DMS153 treated with DMSO at 0.1 percent for 48 hours (cell line): Measurements from ENCODE around the gene CLDN6.

ENCODE experiments used
- DNase-seq: peaks from one replicate; lab custom pipeline; 2025; ENCODE audit not compliant: unreplicated experiment; lab: John Stamatoyannopoulos, UW

CLDN6 gene

DNA sequence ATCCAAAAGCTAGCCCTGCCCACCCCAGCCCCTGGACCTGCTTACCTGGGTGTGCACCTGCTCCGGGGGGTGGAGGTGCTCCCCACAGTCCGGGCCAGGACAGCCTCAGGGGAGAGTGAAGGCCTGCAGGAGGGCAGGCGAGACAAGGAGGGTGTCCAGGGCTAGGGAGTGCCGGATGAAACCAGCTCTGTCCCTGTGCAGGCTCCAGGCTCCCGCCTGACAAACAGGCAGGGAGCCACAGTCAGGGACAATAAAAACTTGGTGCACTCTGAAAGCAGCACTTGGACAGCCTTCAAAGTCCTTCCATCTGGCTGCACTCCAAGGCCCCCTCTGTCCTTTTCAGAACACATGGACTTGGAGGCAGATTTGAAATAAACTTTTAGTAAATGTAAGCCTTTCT is 44.9 kb downstream of the CLDN6 start:
- DNase-seq = no peak

DNA sequence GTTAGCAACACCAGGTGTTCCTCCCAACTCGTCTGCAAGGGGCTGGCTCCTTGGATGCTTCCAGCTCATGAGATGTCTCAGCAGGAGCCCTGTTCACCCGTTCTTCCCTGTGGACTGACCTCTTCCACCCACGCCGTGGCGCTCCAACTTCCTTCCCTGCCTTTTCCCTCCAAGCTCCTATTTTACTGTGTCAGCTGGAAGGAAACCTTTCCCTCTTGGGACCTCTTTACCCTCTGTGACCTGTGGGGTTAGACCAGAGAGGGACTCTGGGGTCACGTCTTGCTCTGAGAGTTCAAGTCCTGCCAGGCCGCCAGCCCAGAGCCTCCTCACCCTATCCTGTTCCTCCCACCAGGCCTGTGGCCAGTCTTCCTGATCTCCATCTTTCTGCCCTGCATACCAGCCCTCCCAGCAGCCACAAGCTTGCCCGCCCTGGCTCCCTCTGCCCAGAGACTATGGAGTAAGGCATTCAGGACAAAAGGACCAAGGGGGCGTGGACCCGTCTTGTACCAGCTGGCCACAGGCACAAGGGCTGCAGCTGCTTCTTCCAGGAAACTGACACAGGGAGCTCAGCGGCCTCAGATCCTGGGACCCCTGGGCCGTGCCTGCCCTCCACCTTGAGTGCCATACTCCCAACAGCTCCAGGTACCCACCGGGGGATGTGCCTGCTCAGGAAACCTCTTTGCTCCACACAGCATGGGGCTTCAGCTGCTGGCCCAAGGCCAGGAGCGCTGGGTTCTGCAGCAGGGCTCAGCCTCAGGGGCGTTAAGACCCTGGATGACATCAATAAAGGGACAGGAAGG is 45.8 kb downstream of the CLDN6 start:
- DNase-seq = no peak

DNA sequence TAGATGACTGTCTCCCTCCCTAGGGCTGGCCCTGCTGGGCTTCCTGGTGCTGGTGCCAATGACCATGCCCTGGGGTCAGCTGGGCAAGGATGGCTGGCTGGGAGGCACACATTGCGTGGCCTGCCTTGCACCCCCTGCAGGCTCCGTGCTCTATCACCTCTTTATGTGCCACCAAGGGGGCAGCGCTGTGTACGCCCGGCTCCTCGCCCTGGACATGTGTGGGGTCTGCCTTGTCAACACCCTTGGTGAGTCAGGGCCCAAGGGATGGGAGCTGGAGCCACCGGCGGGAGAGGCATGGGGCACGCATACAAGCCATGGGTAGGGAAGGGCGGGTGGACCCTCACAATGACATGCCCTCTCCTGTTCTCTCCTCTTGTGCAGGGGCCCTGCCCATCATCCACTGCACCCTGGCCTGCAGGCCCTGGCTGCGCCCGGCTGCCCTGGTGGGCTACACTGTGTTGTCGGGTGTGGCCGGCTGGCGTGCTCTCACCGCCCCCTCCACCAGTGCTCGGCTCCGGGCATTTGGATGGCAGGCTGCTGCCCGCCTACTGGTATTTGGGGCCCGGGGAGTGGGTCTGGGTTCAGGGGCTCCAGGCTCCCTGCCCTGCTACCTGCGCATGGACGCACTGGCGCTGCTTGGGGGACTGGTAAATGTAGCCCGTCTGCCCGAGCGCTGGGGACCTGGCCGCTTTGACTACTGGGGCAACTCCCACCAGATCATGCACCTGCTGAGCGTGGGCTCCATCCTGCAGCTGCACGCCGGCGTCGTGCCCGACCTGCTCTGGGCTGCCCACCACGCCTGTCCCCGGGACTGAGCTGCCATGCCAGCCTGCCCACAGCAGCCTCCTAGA is 46.6 kb downstream of the CLDN6 start:
- DNase-seq = no peak

DNA sequence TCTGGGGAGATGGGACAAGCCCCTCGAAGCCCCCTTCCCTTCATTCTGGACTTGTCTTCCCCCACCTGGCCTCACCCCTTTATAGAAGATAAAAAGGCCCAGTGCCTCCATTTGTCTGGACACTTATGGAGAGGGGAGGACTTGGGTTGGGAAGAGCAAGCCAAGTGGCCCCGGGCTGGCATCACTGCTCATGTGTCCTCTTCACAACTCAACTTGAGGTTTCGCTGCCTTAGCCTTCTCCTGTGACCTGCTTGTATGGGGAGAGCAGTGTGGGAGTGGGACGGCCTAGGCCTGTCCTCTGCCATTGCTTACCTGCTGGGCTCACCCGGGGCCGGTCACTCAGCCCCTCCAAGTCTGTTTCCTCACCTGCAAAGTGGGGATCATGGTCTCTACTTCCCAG is 47.4 kb downstream of the CLDN6 start:
- no peak for DNase-seq

DNA sequence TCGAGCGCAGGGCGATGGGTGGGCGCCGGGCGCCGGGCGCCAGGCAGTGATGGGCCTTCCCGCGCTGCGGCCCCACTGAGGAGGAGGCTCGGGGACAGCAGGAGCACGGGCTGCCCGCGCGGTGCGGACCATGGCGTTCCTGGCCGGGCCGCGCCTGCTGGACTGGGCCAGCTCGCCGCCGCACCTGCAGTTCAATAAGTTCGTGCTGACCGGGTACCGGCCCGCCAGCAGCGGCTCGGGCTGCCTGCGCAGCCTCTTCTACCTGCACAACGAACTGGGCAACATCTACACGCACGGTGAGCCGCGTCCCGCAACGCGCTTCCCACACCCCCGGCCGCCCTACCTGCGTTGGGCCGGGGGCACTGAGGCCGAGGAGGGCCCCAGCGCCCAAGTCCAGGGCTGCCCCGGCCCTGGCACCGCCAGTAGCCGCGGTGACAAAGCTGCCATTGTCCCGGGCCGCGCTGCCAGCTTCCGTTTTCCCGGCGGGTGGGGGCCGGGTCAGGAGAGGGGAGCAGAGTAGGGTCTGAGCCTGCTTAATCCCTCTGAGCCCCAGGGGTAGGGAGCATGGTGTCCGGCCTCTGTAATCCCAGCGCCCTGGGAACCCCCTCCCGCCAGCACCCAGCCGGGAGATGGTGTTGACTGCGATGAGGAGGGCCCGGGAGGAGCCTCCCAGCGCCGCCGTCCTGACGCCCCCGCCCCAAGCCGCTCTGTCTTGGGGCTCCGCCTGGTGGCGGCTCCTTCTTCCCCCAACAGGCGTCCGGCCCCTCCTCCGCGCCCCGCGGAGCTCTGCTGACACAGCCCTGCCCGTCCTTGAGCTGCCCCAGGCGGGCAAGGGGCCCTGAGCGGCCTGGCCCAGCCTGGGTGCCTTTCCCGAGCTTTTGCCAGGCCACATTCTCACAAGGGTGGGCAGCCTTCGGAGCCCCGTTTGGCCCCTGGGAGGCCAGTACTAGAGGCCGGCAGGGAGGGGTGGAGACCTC is 48.1 kb downstream of the CLDN6 start:
- DNase-seq = peak; percentile 69

DNA sequence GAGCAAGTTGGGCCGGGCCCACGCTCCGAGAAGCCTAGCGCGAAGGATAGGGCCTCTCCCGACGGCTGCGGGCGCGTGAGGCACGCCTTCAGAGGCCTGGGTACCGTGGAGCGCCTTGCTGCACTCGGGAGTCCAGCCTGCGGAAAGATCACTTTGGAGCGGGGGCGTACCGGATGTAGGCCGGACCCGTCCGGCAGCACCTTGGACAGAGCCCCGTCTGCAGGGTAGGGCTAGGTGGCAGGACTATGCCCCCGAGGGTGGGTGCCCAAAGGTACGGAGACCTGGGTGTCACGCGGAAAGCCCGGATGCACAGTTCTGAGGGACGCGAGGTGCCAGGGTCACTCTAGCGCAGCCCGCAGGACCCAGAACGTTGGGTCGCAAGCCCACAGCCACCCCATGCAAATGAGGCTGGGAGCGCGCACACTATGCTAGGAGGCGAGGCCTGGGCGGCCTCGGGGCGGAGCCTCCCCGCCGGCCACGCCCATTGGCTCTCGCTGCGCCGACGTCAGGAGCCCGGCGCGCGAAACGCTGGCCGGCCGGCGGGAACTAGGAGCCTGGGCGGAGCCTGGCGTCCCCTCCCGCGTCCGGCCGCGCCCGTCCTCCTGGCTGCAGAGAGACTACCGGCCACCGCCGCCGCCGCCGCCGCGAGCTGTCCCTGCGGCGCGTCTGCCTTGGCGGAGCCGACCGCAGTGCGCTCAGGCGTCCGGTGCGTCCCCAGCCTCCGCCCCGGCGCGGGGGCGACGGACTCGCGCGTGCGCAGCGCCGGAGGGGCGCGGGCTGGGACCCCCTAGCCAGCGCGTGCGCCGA is 49.0 kb downstream of the CLDN6 start, which contains the start of gene PAQR4:
TSS of gene PAQR4 (plus strand) at position 611 of the 807 bp plus-strand sequence. CDS start 327 bp downstream, outside the sequence.
- DNase-seq = peak; percentile 85

DNA sequence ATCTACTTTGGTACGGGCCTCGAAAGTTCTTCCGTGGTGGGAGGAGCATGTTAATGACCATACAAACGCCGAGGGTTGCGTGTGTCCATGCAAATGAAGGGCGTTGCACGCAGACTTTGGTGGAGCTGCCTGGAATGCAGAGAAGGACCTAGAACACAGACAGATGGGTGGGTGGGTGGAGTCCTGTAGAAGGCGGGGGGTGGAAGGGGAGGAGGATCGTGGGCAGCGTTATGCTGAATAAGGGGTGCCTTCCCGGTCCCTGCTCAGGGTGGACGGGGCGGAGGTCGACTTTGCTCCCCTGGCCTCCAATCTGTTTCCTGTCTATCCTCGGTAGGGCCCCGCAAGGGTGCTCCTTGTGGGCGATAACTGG is 49.6 kb downstream of the CLDN6 start:
- DNase-seq = peak; percentile 40

DNA sequence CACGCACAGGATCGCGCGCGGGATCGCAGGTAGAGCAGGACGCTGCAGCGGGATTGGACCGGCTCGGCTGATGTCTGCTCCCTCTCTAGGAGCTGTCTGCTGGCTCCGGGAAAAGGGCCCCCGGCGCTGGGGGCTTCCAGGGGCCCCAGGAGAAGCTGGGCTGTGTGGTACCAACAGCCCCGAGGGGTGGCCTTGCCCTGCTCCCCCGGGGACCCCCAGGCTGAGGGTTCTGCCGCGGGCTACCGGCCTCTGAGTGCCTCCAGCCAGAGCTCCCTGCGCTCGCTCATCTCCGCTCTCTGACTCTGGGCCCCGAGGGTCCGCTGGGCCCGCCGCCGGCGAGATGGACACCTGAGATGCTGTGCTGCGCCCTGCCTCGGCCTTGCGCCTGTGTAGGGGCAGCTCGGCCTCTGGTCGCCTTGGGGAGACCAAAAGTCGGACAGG is 50.2 kb downstream of the CLDN6 start:
- no peak for DNase-seq

DNA sequence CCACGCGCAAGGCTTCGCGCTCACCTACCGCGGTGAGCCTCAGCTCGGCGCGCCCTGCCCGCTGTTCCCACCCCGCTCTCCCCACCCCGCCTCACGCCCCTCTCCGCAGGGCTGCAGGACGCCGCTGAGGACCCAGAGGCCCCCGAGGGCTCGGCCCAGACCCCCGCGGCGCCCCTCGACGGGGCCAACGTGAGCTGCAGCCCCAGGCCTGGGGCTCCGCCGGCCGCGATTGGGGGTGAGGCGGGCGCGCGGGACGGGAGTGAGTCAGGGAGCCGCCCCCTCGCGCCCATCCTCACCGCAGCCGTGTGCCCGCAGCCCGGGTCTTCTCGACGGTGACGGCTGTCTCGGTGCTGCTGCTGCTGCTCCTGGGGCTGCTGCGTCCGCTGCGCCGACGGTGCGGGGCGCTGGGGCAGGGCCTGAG is 50.8 kb downstream of the CLDN6 start:
- DNase-seq = no peak

DNA sequence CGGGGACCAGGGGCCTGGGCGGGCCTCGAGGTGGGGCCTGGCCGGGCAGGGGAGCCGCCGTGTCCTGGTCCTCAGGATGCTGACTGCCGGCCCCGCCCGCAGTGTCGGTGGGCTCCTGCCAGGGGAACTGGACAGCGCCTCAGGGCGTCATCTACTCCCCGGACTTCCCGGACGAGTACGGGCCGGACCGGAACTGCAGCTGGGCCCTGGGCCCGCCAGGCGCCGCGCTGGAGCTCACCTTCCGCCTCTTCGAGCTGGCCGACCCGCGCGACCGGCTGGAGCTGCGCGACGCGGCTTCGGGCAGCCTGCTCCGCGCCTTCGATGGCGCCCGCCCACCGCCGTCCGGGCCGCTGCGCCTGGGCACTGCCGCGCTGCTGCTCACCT is 51.2 kb downstream of the CLDN6 start:
- DNase-seq = no peak

DNA sequence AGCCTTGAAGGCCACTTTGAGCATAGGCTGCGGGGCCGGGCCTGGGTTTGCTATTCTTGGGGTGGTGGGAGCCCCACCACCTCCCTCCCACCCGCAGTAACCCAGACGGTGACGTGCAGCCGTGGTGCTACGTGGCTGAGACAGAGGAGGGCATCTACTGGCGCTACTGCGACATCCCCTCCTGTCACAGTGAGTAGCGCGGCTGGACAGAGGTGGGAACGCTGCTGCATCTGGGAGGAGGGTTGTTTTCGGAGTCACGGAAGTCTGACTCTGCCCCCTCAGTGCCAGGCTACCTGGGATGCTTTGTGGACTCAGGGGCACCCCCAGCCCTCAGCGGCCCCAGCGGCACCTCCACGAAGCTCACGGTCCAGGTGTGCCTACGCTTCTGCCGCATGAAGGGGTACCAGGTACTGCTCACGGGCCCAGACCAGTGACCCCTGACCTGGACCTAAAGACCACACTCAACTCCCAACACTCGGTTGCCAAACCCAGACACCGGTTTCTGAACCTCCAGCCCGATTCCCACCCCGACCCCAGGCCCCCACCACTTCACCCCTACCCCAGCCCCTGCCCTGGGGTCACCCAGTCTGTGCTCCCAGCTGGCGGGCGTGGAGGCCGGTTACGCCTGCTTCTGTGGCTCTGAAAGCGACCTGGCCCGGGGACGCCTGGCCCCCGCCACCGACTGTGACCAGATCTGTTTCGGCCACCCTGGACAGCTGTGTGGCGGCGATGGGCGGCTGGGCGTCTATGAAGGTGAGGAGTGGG is 51.8 kb downstream of the CLDN6 start:
- DNase-seq = no peak
